Posterior cingulate gyrus (tissue), 11 donors: ENCODE measurements around the gene CTTNBP2.

ENCODE experiments used
- DNase-seq, 10 donors: peaks; one replicate each; pipeline versions ENCODE4 v3.0.0 to v3.0.0-alpha.2; 2020 to 2021; ENCODE audit warnings: mixed read lengths in 3 of 10
- intact Hi-C: fragments of 100-400 bp; cut with DNase I; formaldehyde crosslinking; loops from one replicate; pipeline ENCODE4 v1.15.1; 2023

The CTTNBP2 gene

GRCh38 chr7:117872561-117873309 lies 506 bp downstream of the CTTNBP2 start:
- intact Hi-C loops, result loop anchor here (1.0 to 5.0 kb wide), 2 partner anchors 40 to 121 kb away; no protein-coding TSS in a partner anchor
- peak; percentile 32 to 96 (median 65) for DNase-seq

- intact Hi-C loops, result loop anchor here (5.0 kb wide), 1 partner anchor 40 kb away; no protein-coding TSS in a partner anchor
Measured at GRCh38 chr7:117871778-117872538, 1.3 kb downstream of the CTTNBP2 start.

GRCh38 chr7:117871401-117871777 lies 1.9 kb downstream of the CTTNBP2 start:
- intact Hi-C loops, result loop anchor here (5.0 kb wide), 1 partner anchor 39 kb away; no protein-coding TSS in a partner anchor
- no peak for DNase-seq

More at GRCh38 chr7:117871778-117872538, 1.3 kb downstream of the CTTNBP2 start:
- DNase-seq, result peak; percentile 37 to 93 (median 49)

GRCh38 chr7:117870448-117871130 lies 2.7 kb downstream of the CTTNBP2 start:
- no peak for DNase-seq
- intact Hi-C loops, result loop anchor here (5.0 kb wide), 1 partner anchor 38 kb away; no protein-coding TSS in a partner anchor

- intact Hi-C loops, result no loop called here
- DNase-seq, result no peak
Measured at GRCh38 chr7:117869374-117869773, 3.9 kb downstream of the CTTNBP2 start.

- no peak for DNase-seq
- intact Hi-C loops, result no loop called here
Measured at GRCh38 chr7:117863618-117864017, 9.6 kb downstream of the CTTNBP2 start.

- intact Hi-C loops, result no loop called here
Measured at GRCh38 chr7:117862378-117862777, 10.9 kb downstream of the CTTNBP2 start.

GRCh38 chr7:117859246-117859812 lies 13.9 kb downstream of the CTTNBP2 start:
- DNase-seq, result no peak
- intact Hi-C loops, result no loop called here

More at GRCh38 chr7:117862378-117862777, 10.9 kb downstream of the CTTNBP2 start:
- DNase-seq, result no peak

- DNase-seq, result no peak
- intact Hi-C loops, result no loop called here
Measured at GRCh38 chr7:117858712-117859111, 14.5 kb downstream of the CTTNBP2 start.

GRCh38 chr7:117857718-117858117 lies 15.5 kb downstream of the CTTNBP2 start:
- intact Hi-C loops, result no loop called here
- DNase-seq, result no peak

GRCh38 chr7:117856196-117856595 lies 17.0 kb downstream of the CTTNBP2 start:
- intact Hi-C loops, result no loop called here
- no peak for DNase-seq

GRCh38 chr7:117854186-117854585 lies 19.1 kb downstream of the CTTNBP2 start:
- intact Hi-C loops, result no loop called here
- DNase-seq, result no peak

- DNase-seq, result no peak
- intact Hi-C loops, result no loop called here
Measured at GRCh38 chr7:117848941-117849340, 24.3 kb downstream of the CTTNBP2 start.

GRCh38 chr7:117844678-117845077 lies 28.6 kb downstream of the CTTNBP2 start:
- DNase-seq, result no peak
- intact Hi-C loops, result no loop called here

- no peak for DNase-seq
- intact Hi-C loops, result no loop called here
Measured at GRCh38 chr7:117841611-117842010, 31.6 kb downstream of the CTTNBP2 start.

- no peak for DNase-seq
- intact Hi-C loops, result no loop called here
Measured at GRCh38 chr7:117841011-117841410, 32.2 kb downstream of the CTTNBP2 start.

GRCh38 chr7:117839507-117839906 lies 33.7 kb downstream of the CTTNBP2 start:
- DNase-seq, result no peak
- intact Hi-C loops, result no loop called here

GRCh38 chr7:117837841-117838240 lies 35.4 kb downstream of the CTTNBP2 start:
- intact Hi-C loops, result no loop called here

GRCh38 chr7:117835016-117835664 lies 38.1 kb downstream of the CTTNBP2 start:
- DNase-seq, result no peak
- intact Hi-C loops, result no loop called here

More at GRCh38 chr7:117837841-117838240, 35.4 kb downstream of the CTTNBP2 start:
- DNase-seq, result no peak

GRCh38 chr7:117830422-117830954 lies 42.8 kb downstream of the CTTNBP2 start:
- intact Hi-C loops, result loop anchor here (5.0 kb wide), 1 partner anchor 42 kb away; the partner anchor contains the start of gene CTTNBP2
- peak in 2 of 10 donors; percentile 24 to 75 for DNase-seq
